Thoracic aorta (tissue), 2 donors: ENCODE results near the gene FUT6. TPM values are rescaled to one million over a fixed set of nuclear protein-coding genes. Genes with fewer than 3 reads are reported as not detected.
"Not testable (repeated sequence)": the region's sequence is repeated elsewhere in the genome, so short reads cannot be mapped to it uniquely, and the experiment has no call there.

Experiments used
- ATAC-seq: fragments of 150-250 bp; one replicate; pipeline ENCODE4 v1.8.0; 2017; ENCODE audit warnings: low read depth; ENCODE audit not compliant: insufficient number of reproducible peaks, low FRiP score
- DNase-seq: peaks from one replicate; pipeline ENCODE4 v3.0.0-alpha.2; 2020; ENCODE audit warnings: low spot score
- H3K27ac ChIP-seq, 2 donors: fragments of 200-600 bp; sonication (generic); 1 replicate in 1 of 2; 2 replicates in 1 of 2; pipeline ENCODE4 v1.5.1; 2016; ENCODE audit warnings: mild to moderate bottlenecking in 2 of 2, moderate library complexity in 2 of 2
- H3K27me3 ChIP-seq: fragments of 200-600 bp; sonication (generic); replicated peaks from 2 replicates; pipeline ENCODE4 v1.6.0; 2016; ENCODE audit warnings: mild to moderate bottlenecking; ENCODE audit not compliant: insufficient read depth
- H3K36me3 ChIP-seq: fragments of 200-600 bp; sonication (generic); one replicate; pipeline ENCODE4 v1.5.1; 2016
- H3K4me1 ChIP-seq, 2 donors: fragments of 200-600 bp; sonication (generic); 1 replicate in 1 of 2; 2 replicates in 1 of 2; pipeline versions ENCODE4 v1.5.1 to v1.6.0; 2016; ENCODE audit warnings: low read depth in 2 of 2, mild to moderate bottlenecking in 1 of 2; ENCODE audit not compliant: control insufficient read depth in 1 of 2
- H3K4me3 ChIP-seq: fragments of 200-600 bp; sonication (generic); 2 replicates; pipeline ENCODE4 v1.5.1; 2016; ENCODE audit warnings: mild to moderate bottlenecking
- H3K9me3 ChIP-seq: fragments of 200-600 bp; sonication (generic); 2 replicates; pipeline ENCODE4 v1.5.1; 2016
- CTCF ChIP-seq: fragments of 200-600 bp; sonication (generic); IDR thresholded peaks from one replicate; pipeline ENCODE4 v1.5.1; 2019; ENCODE audit warnings: antibody characterized with exemption
- total RNA-seq, 2 donors: library from RNA; depleted of rRNA; stranded (reverse); fragments of >200 nt; gene quantifications; one replicate each; pipeline versions ENCODE4 v1.1.0 to v1.2.3, GENCODE V29; 2016

Gene FUT6
- total RNA-seq, 2 donors from 2014 or later = not detected

DNA sequence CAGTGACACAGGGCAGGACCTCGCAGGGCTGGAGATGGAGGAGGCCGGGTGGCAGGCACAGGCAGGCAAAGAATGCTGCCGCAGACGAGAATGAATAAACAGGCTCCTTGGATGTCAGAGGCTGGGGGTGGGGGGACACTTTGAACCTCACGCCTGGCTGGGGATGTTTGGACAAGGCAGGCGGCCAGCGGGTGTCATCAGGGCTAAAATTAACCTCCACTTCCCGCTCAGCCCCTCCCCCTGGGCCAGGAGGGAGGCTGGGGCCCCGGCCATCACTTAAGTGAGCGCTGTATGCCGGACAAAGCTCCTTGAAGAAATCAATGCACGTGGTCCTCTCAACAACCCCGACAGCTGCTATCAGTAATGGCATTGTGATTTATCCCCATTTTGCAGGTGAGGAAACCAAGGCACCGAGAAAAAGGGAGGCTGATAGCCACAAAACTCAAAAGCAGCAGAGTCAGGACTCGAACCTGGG, 41.1 kb upstream of the FUT6 start:
- no peak for DNase-seq
- Histone ChIP-seq H3K9me3 (no peaks in the 10 kb centered on the region), H3K4me1 (peaks cover 8 to 14% of the 10 kb centered on the region in 2 donors), H3K27me3 (peaks cover 8% of the 10 kb centered on the region), H3K4me3 (no peak overlapping the region), H3K36me3 (no peaks in the 10 kb centered on the region), H3K27ac (no peak overlapping the region)
- no peak for ATAC-seq
- TF ChIP-seq CTCF = no peak

GRCh38 chr19:5880196-5880595, 40.7 kb upstream of the FUT6 start:
- no peak for TF ChIP-seq CTCF
- ATAC-seq = no peak
- peaks cover 8 to 14% of the 10 kb centered on the region in 2 donors for H3K4me1 ChIP-seq

GRCh38 chr19:5877882-5878281, 38.4 kb upstream of the FUT6 start:
- Histone ChIP-seq H3K4me3 (no peak overlapping the region), H3K36me3 (no peaks in the 10 kb centered on the region), H3K27me3 (peaks cover 8% of the 10 kb centered on the region), H3K4me1 (peaks cover 8 to 14% of the 10 kb centered on the region in 2 donors), H3K9me3 (no peaks in the 10 kb centered on the region), H3K27ac (no peak overlapping the region)
- ATAC-seq = no peak
- TF ChIP-seq CTCF = no peak
- no peak for DNase-seq

More at GRCh38 chr19:5880196-5880595, 40.7 kb upstream of the FUT6 start:
- Histone ChIP-seq H3K4me3 (no peak overlapping the region), H3K27ac (no peak overlapping the region), H3K27me3 (peaks cover 8% of the 10 kb centered on the region), H3K9me3 (no peaks in the 10 kb centered on the region), H3K36me3 (no peaks in the 10 kb centered on the region)
- DNase-seq = no peak

DNA sequence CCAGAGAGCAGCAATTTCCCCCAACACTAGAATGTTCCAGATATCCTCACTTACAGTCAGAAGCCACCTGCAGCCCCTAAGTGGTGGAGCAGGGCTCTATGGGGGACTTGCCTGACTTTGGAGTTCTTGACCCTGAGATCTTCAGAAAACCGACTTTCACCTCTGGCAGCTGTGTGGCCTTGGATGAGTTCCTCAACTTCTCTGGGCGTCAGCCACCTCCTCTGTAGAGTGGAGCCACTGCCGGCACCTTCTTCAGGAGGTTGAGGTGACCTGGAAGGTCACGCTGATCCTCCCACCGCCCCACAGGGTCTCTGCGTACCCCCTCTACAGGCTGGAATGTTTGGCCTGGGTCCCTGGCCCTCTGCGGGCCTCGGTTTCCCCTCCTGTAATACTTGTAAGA, 37.9 kb upstream of the FUT6 start:
- Histone ChIP-seq H3K27me3 (peaks cover 8% of the 10 kb centered on the region), H3K9me3 (no peaks in the 10 kb centered on the region), H3K4me1 (peaks cover 8 to 14% of the 10 kb centered on the region in 2 donors), H3K27ac (no peak overlapping the region), H3K36me3 (no peaks in the 10 kb centered on the region), H3K4me3 (no peak overlapping the region)
- no peak for TF ChIP-seq CTCF
- ATAC-seq (no peak), DNase-seq (no peak)

- not testable (repeated sequence) for ATAC-seq, DNase-seq, H3K4me3 ChIP-seq, H3K4me1 ChIP-seq, H3K27ac ChIP-seq, H3K9me3 ChIP-seq, H3K36me3 ChIP-seq, H3K27me3 ChIP-seq
Observed at GRCh38 chr19:5874496-5874895, 35.0 kb upstream of the FUT6 start.

DNA sequence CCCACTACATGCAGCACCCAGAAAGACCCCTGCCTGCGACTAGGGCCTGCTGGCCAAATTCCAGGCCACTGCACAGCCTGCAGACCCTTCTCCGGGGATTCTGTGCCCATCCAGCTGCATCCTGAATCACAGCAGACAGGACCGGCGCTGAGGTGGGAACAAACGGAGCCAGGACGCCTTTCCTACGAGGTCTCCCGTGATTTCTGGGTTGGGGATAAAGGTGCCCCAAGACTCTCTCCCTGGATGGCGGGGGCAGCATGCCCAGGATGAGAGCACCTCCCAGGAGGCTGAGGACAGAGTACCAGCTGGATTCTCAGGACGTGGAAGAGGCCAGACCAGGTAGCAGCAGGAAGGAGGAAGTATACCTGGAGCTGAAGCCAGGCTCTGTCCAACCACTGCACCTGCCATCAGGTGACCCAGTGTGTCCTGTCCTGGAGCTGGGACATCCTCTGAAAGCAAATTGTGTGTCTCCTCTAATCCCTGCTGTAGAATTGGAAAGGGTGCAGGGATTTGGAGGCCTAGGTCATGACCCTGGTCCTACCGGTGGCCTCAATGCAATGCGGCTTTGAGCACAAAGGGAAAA, 34.2 kb upstream of the FUT6 start:
- H3K27me3 ChIP-seq = peaks cover 2% of the 10 kb centered on the region
- DNase-seq (no peak), ATAC-seq (no peak)
- no peaks in the 10 kb centered on the region for H3K36me3 ChIP-seq
- H3K4me1 ChIP-seq = no peaks in the 10 kb centered on the region
- TF ChIP-seq CTCF = no peak
- no peak overlapping the region for H3K4me3 ChIP-seq
- H3K9me3 ChIP-seq = no peaks in the 10 kb centered on the region
- no peak overlapping the region for H3K27ac ChIP-seq
